K562 (cell line): ENCODE measurements around the gene APOL2. TPM values are rescaled to one million over a fixed set of nuclear protein-coding genes. Genes with fewer than 3 reads are reported as not detected.
A peak's percentile ranks its signal among the peaks of the same experiment; 100 is the strongest.
"Not testable (repeated sequence)": the region's sequence is repeated elsewhere in the genome, so short reads cannot be mapped to it uniquely, and the experiment has no call there.

Experiments
- ATAC-seq: fragments of 200-7000 bp; cut with Tn5 transposase; 3 replicates; pipeline ENCODE4 v1.9.1; 2020; ENCODE audit warnings: moderate library complexity
- BruUV-seq: library from RNA; stranded (reverse); fragments of 400-500 nt; replicated peaks from 2 replicates; lab custom pipeline; 2021; lab: Mats Ljungman, UMichigan
- CTCF ChIA-PET: fragments of 300-600 bp; formaldehyde crosslinking; extraction: SDS; loops from one replicate; lab custom pipeline; 2021; ENCODE audit warnings: low intra/inter-chr PET ratio; lab: Yijun Ruan, JAX
- POLR2A ChIA-PET: fragments of 300-600, 350-650 bp; sonication (Branson Sonifier 250); formaldehyde crosslinking; extraction: SDS; loops from one replicate; lab custom pipeline; 2021; ENCODE audit warnings: antibody characterized with exemption, inconsistent platforms; lab: Yijun Ruan, JAX
- DNase-seq, 4 experiments: peaks; one replicate each; pipeline versions ENCODE4 v3.0.0 to v3.0.0-alpha.2; 2011 to 2018; ENCODE audit warnings: low spot score in 3 of 4, mixed read lengths in 3 of 4; ENCODE audit errors: extremely low read depth in 1 of 4
- FAIRE-seq: peaks from 2 replicates; lab custom pipeline; 2011; peaks lifted over from hg19 to GRCh38; lab: Jason Lieb, UNC
- H2AFZ ChIP-seq: 2 replicates; pipeline ENCODE4 v1.6.0; 2011; ENCODE audit warnings: low read depth, low read length, control low read depth, inconsistent platforms
- H3K27ac ChIP-seq: fragments of 200-600 bp; 3 replicates; pipeline ENCODE4 v1.8.0; 2011; ENCODE audit warnings: low read depth, mild to moderate bottlenecking, control low read depth, inconsistent platforms, low read length, moderate library complexity, mixed read lengths; ENCODE audit errors: extremely low read depth
- H3K27me3 ChIP-seq, 2 experiments: fragments of 300-600 bp in 1 of 2; 2 replicates in 1 of 2; 3 replicates in 1 of 2; pipeline versions ENCODE4 v1.6.0 to v1.8.0; 2011; ENCODE audit warnings: inconsistent platforms in 2 of 2, low read length in 2 of 2, mild to moderate bottlenecking in 1 of 2, mixed read lengths in 1 of 2, moderate library complexity in 1 of 2; ENCODE audit not compliant: control insufficient read depth in 2 of 2, insufficient read depth in 2 of 2
- H3K36me3 ChIP-seq: fragments of 300-600 bp; 3 replicates; pipeline ENCODE4 v1.8.0; 2011; ENCODE audit warnings: mild to moderate bottlenecking, low read length, inconsistent platforms; ENCODE audit not compliant: control insufficient read depth, insufficient read depth
- H3K4me1 ChIP-seq, 2 experiments: fragments of 200-600 bp in 1 of 2; replicated peaks in 1 of 2; 2 replicates in 1 of 2; 3 replicates in 1 of 2; pipeline versions ENCODE4 v1.5.1 to v1.8.0; 2011; ENCODE audit warnings: inconsistent platforms in 2 of 2, low read length in 2 of 2, mild to moderate bottlenecking in 1 of 2, mixed read lengths in 1 of 2, moderate library complexity in 1 of 2; ENCODE audit not compliant: control insufficient read depth in 2 of 2, insufficient read depth in 2 of 2
- H3K4me2 ChIP-seq: 2 replicates; pipeline ENCODE4 v1.6.1; 2011; ENCODE audit warnings: low read length, control low read depth, inconsistent platforms, mixed read lengths; ENCODE audit not compliant: insufficient read depth
- H3K4me3 ChIP-seq: fragments of 200-600 bp; sonication (generic), shearing (Covaris generic); 2 replicates; pipeline ENCODE4 v1.5.1; 2016; ENCODE audit warnings: control low read depth, inconsistent platforms
- H3K79me2 ChIP-seq: fragments of 200-600 bp; 3 replicates; pipeline ENCODE4 v1.8.0; 2011; ENCODE audit warnings: low read length, inconsistent platforms; ENCODE audit not compliant: control insufficient read depth, insufficient read depth
- H3K9ac ChIP-seq, 2 experiments: 2 replicates each; pipeline versions ENCODE4 v1.6.0 to v1.6.1; 2011; ENCODE audit warnings: low read depth in 2 of 2, low read length in 2 of 2, control low read depth in 1 of 2, inconsistent platforms in 1 of 2, mild to moderate bottlenecking in 1 of 2, mixed read lengths in 1 of 2; ENCODE audit not compliant: insufficient read depth in 1 of 2
- H3K9me1 ChIP-seq: one replicate; pipeline ENCODE4 v1.6.0; 2011; ENCODE audit warnings: inconsistent platforms, mild to moderate bottlenecking, low read length, moderate library complexity; ENCODE audit not compliant: control insufficient read depth, insufficient read depth
- H3K9me3 ChIP-seq: replicated peaks from 2 replicates; pipeline ENCODE4 v1.5.1; 2011; ENCODE audit warnings: low read depth, low read length, inconsistent platforms; ENCODE audit not compliant: control insufficient read depth, insufficient read depth
- H4K20me1 ChIP-seq: replicated peaks from 2 replicates; pipeline ENCODE4 v1.6.1; 2011; ENCODE audit warnings: low read length, inconsistent platforms, mixed read lengths; ENCODE audit not compliant: control insufficient read depth, insufficient read depth
- BCLAF1 ChIP-seq, 2 experiments: fragments of 450-650 bp in 1 of 2; IDR thresholded peaks; 2 replicates each; pipeline ENCODE4 v1.6.1; 2011 to 2017; ENCODE audit warnings: low read depth in 2 of 2, antibody characterized with exemption in 1 of 2, borderline replicate concordance in 1 of 2, low read length in 1 of 2, mild to moderate bottlenecking in 1 of 2, mixed read lengths in 1 of 2; ENCODE audit not compliant: control insufficient read depth in 1 of 2
- ERF ChIP-seq: fragments of 450-650 bp; formaldehyde crosslinking; IDR thresholded peaks from 2 replicates; pipeline ENCODE4 v1.4.0; 2020; ENCODE audit warnings: mild to moderate bottlenecking, mixed read lengths
- HNRNPL ChIP-seq: fragments of 200-400 bp; formaldehyde crosslinking; IDR thresholded peaks from 2 replicates; pipeline ENCODE4 v1.6.1; 2017; ENCODE audit warnings: low read depth, mild to moderate bottlenecking, low read length
- POLR2H ChIP-seq: IDR thresholded peaks from 2 replicates; pipeline ENCODE4 v1.6.1; 2016; ENCODE audit warnings: missing genetic modification characterization, low read depth, mild to moderate bottlenecking, control low read depth, missing compliant biosample characterization, moderate library complexity
- ZBTB17 ChIP-seq: fragments of 450-650 bp; formaldehyde crosslinking; IDR thresholded peaks from 2 replicates; pipeline ENCODE4 v1.4.0; 2020; ENCODE audit warnings: mild to moderate bottlenecking
- ZNF280A ChIP-seq: fragments of 450-650 bp; IDR thresholded peaks from 2 replicates; pipeline ENCODE4 v1.6.1; 2018; ENCODE audit warnings: mild to moderate bottlenecking, low read depth; ENCODE audit not compliant: partially characterized antibody
- WGBS: fragments of 100-300 bp; shearing (Covaris generic); methylation state at CpG from one replicate; pipeline ENCODE4 v1.1.6; 2016; ENCODE audit warnings: low coverage, mixed read lengths; ENCODE audit not compliant: insufficient coverage; ENCODE audit errors: missing lambda C conversion rate; 5-methylcytosine and 5-hydroxymethylcytosine counted together
- in situ Hi-C: fragments of 300-500 bp; cut with MboI; formaldehyde crosslinking; loops from 4 replicates; pipeline ENCODE4 v1.15.0; 2018; ENCODE audit warnings: inconsistent platforms, mixed read lengths
- intact Hi-C: fragments of 100-400 bp; cut with micrococcal nuclease; formaldehyde crosslinking; loops from 2 replicates; pipeline ENCODE4 v1.14.2; 2022
- polyA plus RNA-seq, 8 experiments: library from polyadenylated mRNA; depleted of rRNA in 4 of 8; stranded (reverse) in 5 of 8; unstranded in 3 of 8; fragments of >200 nt; fragmentation: Nextera tagmentation in 2 of 8; fragmentation: Illumina TruSeq in 1 of 8; extraction: Ambion mirVana in 2 of 8; extraction: Trizol in 1 of 8; gene quantifications; 2 replicates each; pipeline versions ENCODE4 v1.2.1 to v1.2.3, GENCODE V29; 2011 to 2014; ENCODE audit warnings: inconsistent platforms in 1 of 8, missing spikeins in 1 of 8
- total RNA-seq, 7 experiments: library from RNA; depleted of rRNA in 6 of 7; stranded (reverse); fragments of >200 nt in 6 of 7; fragmentation: Illumina TruSeq in 2 of 7; extraction: Trizol in 2 of 7; gene quantifications; 2 replicates each; pipeline versions ENCODE4 v1.2.1 to v1.2.3, GENCODE V29; 2011 to 2021; ENCODE audit warnings: low replicate concordance in 1 of 7

The APOL2 gene
- total and polyA plus RNA-seq, 9 of the 15 experiments (the other 6 are each of a cell fraction or from before 2014, with no cell fraction given) = 2.7 to 10.6 (median 8.9) TPM

GRCh38 chr22:36271231-36271630 is 31.9 kb upstream of the APOL2 start:
- H3K4me3 ChIP-seq, BruUV-seq, ATAC-seq, H4K20me1 ChIP-seq, H2AFZ ChIP-seq, CTCF ChIA-PET, H3K27ac ChIP-seq, H3K9me3 ChIP-seq, FAIRE-seq, H3K4me2 ChIP-seq, H3K79me2 ChIP-seq, intact Hi-C loops, H3K27me3 ChIP-seq, H3K9me1 ChIP-seq, DNase-seq, H3K4me1 ChIP-seq, H3K9ac ChIP-seq, in situ Hi-C loops, H3K36me3 ChIP-seq: not testable (repeated sequence)
- WGBS = 63% methylated on average over 7 of the region's 7 CpGs
- POLR2A ChIA-PET = interaction anchor here (1.0 to 1.2 kb wide), 2 partner anchors 9 to 12 kb away, joined by 3 read pairs; no protein-coding TSS in a partner anchor

GRCh38 chr22:36267896-36268485 is 28.7 kb upstream of the APOL2 start:
- H4K20me1 ChIP-seq = no peaks in the 10 kb centered on the region
- no TSS peak for BruUV-seq
- CTCF ChIA-PET = no interaction called here
- H2AFZ ChIP-seq = no peak overlapping the region
- in situ Hi-C loops (no loop called here), intact Hi-C loops (no loop called here)
- H3K9me1 ChIP-seq = no peaks in the 10 kb centered on the region
- no peak overlapping the region for H3K4me3 ChIP-seq
- H3K27me3 ChIP-seq = no peaks in the 10 kb centered on the region
- no peaks in the 10 kb centered on the region for H3K79me2 ChIP-seq
- H3K9me3 ChIP-seq = no peaks in the 10 kb centered on the region
- peaks cover 0 to 6% of the 10 kb centered on the region in 2 experiments; a peak in 4 of 5 replicates for H3K4me1 ChIP-seq
- POLR2A ChIA-PET = no interaction called here
- H3K27ac ChIP-seq = no peak overlapping the region
- DNase-seq (no peak), ATAC-seq (no peak), FAIRE-seq (peak; percentile 15)
- H3K36me3 ChIP-seq = peaks cover 14% of the 10 kb centered on the region; the same call in 1 of the 3 replicates
- H3K4me2 ChIP-seq = no peak overlapping the region
- TF ChIP-seq ZNF280A = no peak
- no peak for TF ChIP-seq BCLAF1 (IDR thresholded peaks at IDR 0.05; ENCODE audit: borderline replicate concordance in 1 of 2, control insufficient read depth in 1 of 2, low read depth in 2 of 2, low read length in 1 of 2)
- no peak for TF ChIP-seq POLR2H (tag)
- no peak for TF ChIP-seq ZBTB17 (CRISPR knock-in tag)
- no peak for TF ChIP-seq ERF
- TF ChIP-seq HNRNPL = no peak
- 70% methylated on average over 8 of the region's 11 CpGs for WGBS
- H3K9ac ChIP-seq = no peak overlapping the region
